GM12873 (cell line): Measurements from ENCODE around the gene KCNQ1.

Experiments
- TF ChIP-seq, protein P1 (sequence below): IDR thresholded peaks from 2 replicates; pipeline ENCODE4 v1.5.1; 2012; ENCODE audit warnings: low read depth, mild to moderate bottlenecking, moderate library complexity, low read length, control low read depth; ENCODE audit not compliant: insufficient read depth; ENCODE audit errors: missing control alignments

KCNQ1 gene

GRCh38 chr11:2815762-2816496 is 371.1 kb downstream of the KCNQ1 start:
- TF ChIP-seq, protein P1, sequence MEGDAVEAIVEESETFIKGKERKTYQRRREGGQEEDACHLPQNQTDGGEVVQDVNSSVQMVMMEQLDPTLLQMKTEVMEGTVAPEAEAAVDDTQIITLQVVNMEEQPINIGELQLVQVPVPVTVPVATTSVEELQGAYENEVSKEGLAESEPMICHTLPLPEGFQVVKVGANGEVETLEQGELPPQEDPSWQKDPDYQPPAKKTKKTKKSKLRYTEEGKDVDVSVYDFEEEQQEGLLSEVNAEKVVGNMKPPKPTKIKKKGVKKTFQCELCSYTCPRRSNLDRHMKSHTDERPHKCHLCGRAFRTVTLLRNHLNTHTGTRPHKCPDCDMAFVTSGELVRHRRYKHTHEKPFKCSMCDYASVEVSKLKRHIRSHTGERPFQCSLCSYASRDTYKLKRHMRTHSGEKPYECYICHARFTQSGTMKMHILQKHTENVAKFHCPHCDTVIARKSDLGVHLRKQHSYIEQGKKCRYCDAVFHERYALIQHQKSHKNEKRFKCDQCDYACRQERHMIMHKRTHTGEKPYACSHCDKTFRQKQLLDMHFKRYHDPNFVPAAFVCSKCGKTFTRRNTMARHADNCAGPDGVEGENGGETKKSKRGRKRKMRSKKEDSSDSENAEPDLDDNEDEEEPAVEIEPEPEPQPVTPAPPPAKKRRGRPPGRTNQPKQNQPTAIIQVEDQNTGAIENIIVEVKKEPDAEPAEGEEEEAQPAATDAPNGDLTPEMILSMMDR = no peak

- TF ChIP-seq, protein P1 = no peak
Observed at GRCh38 chr11:2816523-2816922, 371.7 kb downstream of the KCNQ1 start.

- TF ChIP-seq, protein P1 = no peak
Observed at GRCh38 chr11:2816941-2817421, 372.2 kb downstream of the KCNQ1 start.

GRCh38 chr11:2817431-2817830 is 372.6 kb downstream of the KCNQ1 start:
- TF ChIP-seq, protein P1 = no peak

DNA sequence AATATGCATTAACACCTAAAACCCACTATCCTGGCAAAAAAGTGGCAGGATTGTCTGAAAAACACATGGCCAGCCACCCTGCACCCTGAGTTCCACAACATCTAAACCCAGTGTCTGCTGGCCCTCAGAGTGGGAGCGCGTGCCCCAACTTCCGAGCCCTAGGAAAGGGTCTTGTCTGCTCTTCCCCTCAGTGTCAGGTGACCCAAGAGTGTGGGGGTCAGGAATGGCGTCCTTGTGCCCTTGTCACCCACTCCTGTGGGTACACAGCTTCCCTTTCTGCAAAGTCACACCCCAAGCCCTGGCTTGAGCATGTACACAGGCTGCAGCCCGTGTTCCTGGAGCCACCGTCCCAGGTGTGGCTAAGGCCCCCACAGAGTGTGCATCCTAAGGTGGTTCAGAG is 373.2 kb downstream of the KCNQ1 start:
- TF ChIP-seq, protein P1 = no peak

DNA sequence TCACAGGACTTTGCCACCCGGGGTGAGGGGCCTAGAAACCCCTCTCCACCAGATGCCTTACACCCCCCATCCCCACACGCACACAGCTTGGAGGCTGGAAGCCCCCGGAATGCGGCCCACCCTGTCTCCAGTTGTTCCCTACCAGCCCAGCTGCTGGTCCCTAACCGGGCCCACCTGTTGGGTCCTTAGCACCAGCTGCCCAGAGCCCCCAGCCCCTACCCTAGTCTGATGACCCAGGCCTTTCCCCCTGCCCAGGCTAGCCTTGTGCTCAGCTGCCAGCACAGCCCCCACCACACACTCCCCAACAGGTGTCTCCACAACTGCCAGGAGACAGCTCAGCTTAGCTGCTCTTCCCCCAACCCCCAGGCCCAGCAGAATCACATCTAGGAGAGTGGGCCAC is 373.7 kb downstream of the KCNQ1 start:
- TF ChIP-seq, protein P1 = no peak

- TF ChIP-seq, protein P1 = no peak
Observed at GRCh38 chr11:2819316-2819715, 374.5 kb downstream of the KCNQ1 start.

DNA sequence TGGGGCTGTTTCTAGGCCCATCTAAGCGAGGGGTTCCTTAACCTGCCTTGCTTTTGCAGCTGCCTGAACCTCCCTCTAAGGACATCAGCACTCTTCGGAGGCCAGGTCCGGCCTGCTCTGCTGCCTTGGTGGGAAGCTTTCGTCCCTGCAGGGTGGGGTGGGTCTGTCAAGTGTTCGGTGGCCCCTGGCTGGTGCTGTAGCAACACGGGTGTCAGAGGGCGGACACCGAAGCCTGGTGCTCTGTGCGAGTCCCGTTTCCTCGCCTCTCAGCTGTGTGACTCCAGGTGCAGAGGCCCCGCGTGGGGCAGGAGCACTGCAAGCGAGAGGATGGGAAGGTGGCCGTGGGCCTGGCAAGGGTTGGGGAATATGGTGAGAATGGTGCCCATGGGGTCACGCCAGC is 376.2 kb downstream of the KCNQ1 start:
- TF ChIP-seq, protein P1 = no peak
